Transverse colon (tissue), 3 donors: ENCODE data around the gene CLCA2.

ENCODE experiments used
- POLR2A ChIP-seq: fragments of 450-650 bp; IDR thresholded peaks from one replicate; pipeline ENCODE4 v1.6.1; 2016; ENCODE audit warnings: antibody characterized with exemption, mild to moderate bottlenecking, moderate library complexity
- TF ChIP-seq, protein P1 (sequence below), 5 experiments: fragments of 200-600 bp in 3 of 5; fragments of 450-650 bp in 2 of 5; sonication (generic) in 3 of 5; IDR thresholded peaks; 1 replicate in 2 of 5; 2 replicates in 3 of 5; pipeline ENCODE4 v1.5.1; 2016 to 2017; ENCODE audit warnings: antibody characterized with exemption in 5 of 5, inconsistent platforms in 3 of 5, mild to moderate bottlenecking in 2 of 5, moderate library complexity in 1 of 5

GRCh38 chr1:86489242-86489878 is 65.4 kb downstream of the CLCA2 start:
- TF ChIP-seq, protein P1, sequence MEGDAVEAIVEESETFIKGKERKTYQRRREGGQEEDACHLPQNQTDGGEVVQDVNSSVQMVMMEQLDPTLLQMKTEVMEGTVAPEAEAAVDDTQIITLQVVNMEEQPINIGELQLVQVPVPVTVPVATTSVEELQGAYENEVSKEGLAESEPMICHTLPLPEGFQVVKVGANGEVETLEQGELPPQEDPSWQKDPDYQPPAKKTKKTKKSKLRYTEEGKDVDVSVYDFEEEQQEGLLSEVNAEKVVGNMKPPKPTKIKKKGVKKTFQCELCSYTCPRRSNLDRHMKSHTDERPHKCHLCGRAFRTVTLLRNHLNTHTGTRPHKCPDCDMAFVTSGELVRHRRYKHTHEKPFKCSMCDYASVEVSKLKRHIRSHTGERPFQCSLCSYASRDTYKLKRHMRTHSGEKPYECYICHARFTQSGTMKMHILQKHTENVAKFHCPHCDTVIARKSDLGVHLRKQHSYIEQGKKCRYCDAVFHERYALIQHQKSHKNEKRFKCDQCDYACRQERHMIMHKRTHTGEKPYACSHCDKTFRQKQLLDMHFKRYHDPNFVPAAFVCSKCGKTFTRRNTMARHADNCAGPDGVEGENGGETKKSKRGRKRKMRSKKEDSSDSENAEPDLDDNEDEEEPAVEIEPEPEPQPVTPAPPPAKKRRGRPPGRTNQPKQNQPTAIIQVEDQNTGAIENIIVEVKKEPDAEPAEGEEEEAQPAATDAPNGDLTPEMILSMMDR (IDR thresholded peaks at IDR 0.05) = no peak
- TF ChIP-seq POLR2A = no peak
